HG02678 (cell line): Measurements from ENCODE around the gene ZNF573.
"Not testable (repeated sequence)": the region's sequence is repeated elsewhere in the genome, so short reads cannot be mapped to it uniquely, and the experiment has no call there.

Experiments
- ATAC-seq: cut with Tn5 transposase; IDR thresholded peaks from one replicate; pipeline ENCODE4 v1.9.1; 2021; ENCODE audit warnings: mild to moderate bottlenecking, moderate library complexity; ENCODE audit not compliant: unreplicated experiment

ZNF573 gene

GRCh38 chr19:37779127-37780005 lies at the start of gene ZNF573:
ZNF573 (minus strand) TSS chr19:37779586; CDS start chr19:37773729, 5,857 bp downstream.
- peak; percentile 79 for ATAC-seq

- ATAC-seq = no peak
Observed at GRCh38 chr19:37817180-37817981, 38.0 kb upstream of the ZNF573 start.

GRCh38 chr19:37815611-37816010 lies 36.2 kb upstream of the ZNF573 start:
- ATAC-seq = not testable (repeated sequence)

GRCh38 chr19:37813340-37813739 lies 34.0 kb upstream of the ZNF573 start:
- ATAC-seq = no peak

- ATAC-seq = no peak
Observed at GRCh38 chr19:37809366-37809765, 30.0 kb upstream of the ZNF573 start.

GRCh38 chr19:37803249-37803840 lies 24.0 kb upstream of the ZNF573 start:
- no peak for ATAC-seq

GRCh38 chr19:37790244-37790925 lies 11.0 kb upstream of the ZNF573 start:
- ATAC-seq = no peak

- ATAC-seq = no peak
Observed at GRCh38 chr19:37778613-37779126, 716 bp downstream of the ZNF573 start.

- no peak for ATAC-seq
Observed at GRCh38 chr19:37770985-37771384, 8.4 kb downstream of the ZNF573 start.

GRCh38 chr19:37763488-37763887 lies 15.9 kb downstream of the ZNF573 start:
- no peak for ATAC-seq

- not testable (repeated sequence) for ATAC-seq
Observed at GRCh38 chr19:37757683-37758082, 21.7 kb downstream of the ZNF573 start.

GRCh38 chr19:37738371-37738770 lies 41.0 kb downstream of the ZNF573 start:
- ATAC-seq = no peak

- ATAC-seq = no peak
Observed at GRCh38 chr19:37725181-37725580, 54.2 kb downstream of the ZNF573 start.

GRCh38 chr19:37719927-37720265 lies 59.5 kb downstream of the ZNF573 start:
- no peak for ATAC-seq

GRCh38 chr19:37719111-37719926 lies 60.1 kb downstream of the ZNF573 start, which contains the start of gene ZNF607:
ZNF607 (minus strand) TSS chr19:37719761; CDS start chr19:37711618, 8,143 bp downstream.
- ATAC-seq = peak; percentile 93

- no peak for ATAC-seq
Observed at GRCh38 chr19:37718304-37718703, 61.1 kb downstream of the ZNF573 start.

GRCh38 chr19:37716140-37716539 lies 63.2 kb downstream of the ZNF573 start:
- no peak for ATAC-seq

GRCh38 chr19:37706052-37706605 lies 73.3 kb downstream of the ZNF573 start:
- no peak for ATAC-seq

GRCh38 chr19:37699057-37699456 lies 80.3 kb downstream of the ZNF573 start:
- ATAC-seq = no peak
